GM23338 (cell line): Measurements from ENCODE around the gene C8A. TPM values are rescaled to one million over a fixed set of nuclear protein-coding genes. Genes with fewer than 3 reads are reported as not detected.

Experiments used
- ATAC-seq: fragments of 200-7000 bp; cut with Tn5 transposase; 3 replicates; pipeline ENCODE4 v1.9.1; 2020
- DNase-seq: peaks from one replicate; pipeline ENCODE4 v3.0.0-alpha.2; 2015; ENCODE audit warnings: low spot score
- H2AFZ ChIP-seq: fragments of 200-600 bp; sonication (generic); 2 replicates; pipeline ENCODE4 v1.8.0; 2016; ENCODE audit warnings: antibody characterized with exemption, mild to moderate bottlenecking, moderate library complexity
- H3F3A ChIP-seq: fragments of 200-600 bp; sonication (generic); replicated peaks from 2 replicates; pipeline ENCODE4 v1.8.0; 2017; ENCODE audit warnings: antibody characterized with exemption, mixed run types, low read depth
- H3K27ac ChIP-seq: fragments of 200-600 bp; sonication (generic); 2 replicates; pipeline ENCODE4 v1.6.1; 2016; ENCODE audit warnings: low read depth
- H3K27me3 ChIP-seq: fragments of 200-600 bp; sonication (generic); 2 replicates; pipeline ENCODE4 v1.8.0; 2016; ENCODE audit warnings: mild to moderate bottlenecking, mixed run types, moderate library complexity; ENCODE audit not compliant: insufficient read depth
- H3K36me3 ChIP-seq: fragments of 200-600 bp; sonication (generic); 2 replicates; pipeline ENCODE4 v1.8.0; 2016; ENCODE audit warnings: mild to moderate bottlenecking; ENCODE audit not compliant: insufficient read depth
- H3K4me1 ChIP-seq: fragments of 200-600 bp; sonication (generic); 2 replicates; pipeline ENCODE4 v1.8.0; 2016; ENCODE audit warnings: mild to moderate bottlenecking, moderate library complexity; ENCODE audit not compliant: insufficient read depth
- H3K4me2 ChIP-seq: fragments of 200-600 bp; sonication (generic); 2 replicates; pipeline ENCODE4 v1.7.1; 2017; ENCODE audit warnings: mixed run types
- H3K4me3 ChIP-seq: fragments of 200-600 bp; sonication (generic); 2 replicates; pipeline ENCODE4 v1.6.1; 2016; ENCODE audit warnings: mixed run types
- H3K79me2 ChIP-seq: fragments of 200-600 bp; sonication (generic); replicated peaks from 2 replicates; pipeline ENCODE4 v1.8.0; 2017; ENCODE audit warnings: mild to moderate bottlenecking; ENCODE audit not compliant: insufficient read depth
- H3K9me2 ChIP-seq: fragments of 200-600 bp; sonication (generic); 2 replicates; pipeline ENCODE4 v1.8.0; 2017; ENCODE audit not compliant: insufficient read depth
- H4K20me1 ChIP-seq: fragments of 200-600 bp; sonication (generic); replicated peaks from 2 replicates; pipeline ENCODE4 v1.8.0; 2017; ENCODE audit warnings: mild to moderate bottlenecking; ENCODE audit not compliant: insufficient read depth
- H3K27ac Mint-ChIP-seq: 2 replicates; pipeline ENCODE4 v1.8.0; 2020; ENCODE audit warnings: inconsistent platforms, mild to moderate bottlenecking, moderate library complexity, mixed read lengths
- H3K27me3 Mint-ChIP-seq: 3 replicates; pipeline ENCODE4 v1.8.0; 2022; ENCODE audit warnings: low read depth, mild to moderate bottlenecking, moderate library complexity, mixed read lengths, inconsistent platforms; ENCODE audit not compliant: insufficient read depth, poor library complexity
- H3K36me3 Mint-ChIP-seq: 3 replicates; pipeline ENCODE4 v1.8.0; 2021; ENCODE audit warnings: low read depth, mild to moderate bottlenecking, inconsistent platforms, moderate library complexity, mixed read lengths
- H3K4me1 Mint-ChIP-seq: 3 replicates; pipeline ENCODE4 v1.8.0; 2020; ENCODE audit warnings: mild to moderate bottlenecking, inconsistent platforms, mixed read lengths
- H3K4me3 Mint-ChIP-seq: 3 replicates; pipeline ENCODE4 v1.8.0; 2021; ENCODE audit warnings: moderate library complexity, mild to moderate bottlenecking, inconsistent platforms, mixed read lengths
- H3K9me3 Mint-ChIP-seq: 3 replicates; pipeline ENCODE4 v1.8.0; 2020; ENCODE audit warnings: moderate library complexity, mild to moderate bottlenecking, inconsistent platforms, mixed read lengths
- CREB1 ChIP-seq: fragments of 250-450 bp; sonication (Bioruptor Pico); IDR thresholded peaks from 2 replicates; pipeline ENCODE4 v1.5.0; 2020; ENCODE audit warnings: low read depth, mild to moderate bottlenecking, moderate library complexity
- EZH2 ChIP-seq: fragments of 200-600 bp; sonication (generic); IDR thresholded peaks from one replicate; pipeline ENCODE4 v1.8.0; 2017; ENCODE audit warnings: antibody characterized with exemption, mild to moderate bottlenecking, low read depth; ENCODE audit not compliant: unreplicated experiment
- EZH2phosphoT487 ChIP-seq: fragments of 200-600 bp; sonication (generic); IDR thresholded peaks from one replicate; pipeline ENCODE4 v1.8.1; 2018; ENCODE audit warnings: antibody characterized with exemption; ENCODE audit not compliant: unreplicated experiment
- JUNB ChIP-seq: IDR thresholded peaks from one replicate; pipeline ENCODE4 v1.6.1; 2016; ENCODE audit warnings: antibody characterized with exemption; ENCODE audit not compliant: unreplicated experiment
- NANOG ChIP-seq: IDR thresholded peaks from 2 replicates; pipeline ENCODE4 v1.6.1; 2016; ENCODE audit warnings: antibody characterized with exemption, borderline replicate concordance
- POLR2AphosphoS5 ChIP-seq: IDR thresholded peaks from 2 replicates; pipeline ENCODE4 v1.6.1; 2016; ENCODE audit warnings: antibody characterized with exemption, low read depth
- STAT1 ChIP-seq: IDR thresholded peaks from one replicate; pipeline ENCODE4 v1.6.1; 2016; ENCODE audit warnings: antibody characterized with exemption; ENCODE audit not compliant: unreplicated experiment
- ZNF114 ChIP-seq: fragments of 250-450 bp; sonication (Bioruptor Pico); IDR thresholded peaks from 2 replicates; pipeline ENCODE4 v1.5.0; 2020; ENCODE audit warnings: mild to moderate bottlenecking, moderate library complexity
- polyA plus RNA-seq: library from polyadenylated mRNA; unstranded; fragments of >200 nt; fragmentation: Nextera tagmentation; extraction: Ambion mirVana; gene quantifications from 2 replicates; pipeline ENCODE4 v1.2.1, GENCODE V29; 2016
- total RNA-seq: library from RNA; depleted of rRNA; stranded (reverse); fragments of >200 nt; shearing (Covaris generic); gene quantifications from 2 replicates; pipeline ENCODE4 v1.2.3, GENCODE V29; 2014
- TF ChIP-seq, protein P1 (sequence below), 2 experiments: fragments of 200-600 bp in 1 of 2; sonication (generic) in 1 of 2; conservative IDR thresholded peaks; 2 replicates each; pipeline versions ENCODE4 v1.5.1 to v1.6.1; 2016 to 2017; ENCODE audit warnings: antibody characterized with exemption in 2 of 2, low read depth in 2 of 2, mild to moderate bottlenecking in 2 of 2, moderate library complexity in 1 of 2
- TF ChIP-seq, protein P2 (sequence below): IDR thresholded peaks from 2 replicates; pipeline ENCODE4 v1.6.1; 2016; ENCODE audit warnings: antibody characterized with exemption
- TF ChIP-seq, protein P3 (sequence below): fragments of 250-450 bp; sonication (Bioruptor Pico); IDR thresholded peaks from 2 replicates; pipeline ENCODE4 v1.5.0; 2020; ENCODE audit warnings: mild to moderate bottlenecking, moderate library complexity

C8A gene
- total and polyA plus RNA-seq, 2 experiments from 2014 or later, result not detected

DNA sequence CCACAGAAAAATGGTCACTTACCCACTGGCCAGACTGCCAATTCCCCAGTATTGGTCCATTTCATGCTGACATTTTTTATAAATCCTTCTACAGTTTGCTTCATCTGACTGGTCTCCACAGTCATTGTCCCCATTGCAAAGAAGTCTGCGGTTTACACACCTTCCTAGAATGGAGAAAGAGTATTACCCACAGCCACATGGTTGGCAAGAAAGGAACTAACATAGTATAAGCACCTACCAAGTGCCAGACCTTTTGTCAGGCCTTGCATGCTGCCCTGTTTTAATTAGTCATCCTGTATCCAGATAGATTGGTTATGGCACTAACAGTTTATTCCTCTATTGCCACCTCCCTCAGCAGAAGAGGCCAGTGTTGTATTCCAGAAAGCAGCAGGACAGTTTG lies 100.1 kb downstream of the C8A start:
- Histone ChIP-seq H3F3A (no peaks in the 10 kb centered on the region), H3K36me3 (no peaks in the 10 kb centered on the region), H3K79me2 (no peaks in the 10 kb centered on the region), H3K4me2 (no peak overlapping the region), H3K9me2 (no peaks in the 10 kb centered on the region; the same call in 1 of the 2 replicates), H2AFZ (no peak overlapping the region), H3K4me3 (no peak overlapping the region), H3K27ac (no peak overlapping the region), H3K4me1 (no peaks in the 10 kb centered on the region), H4K20me1 (no peaks in the 10 kb centered on the region), H3K27me3 (no peaks in the 10 kb centered on the region)
- no peak overlapping the region for H3K4me3 Mint-ChIP-seq
- ATAC-seq, result no peak
- H3K27me3 Mint-ChIP-seq, result no peaks in the 10 kb centered on the region
- no peak for TF ChIP-seq POLR2AphosphoS5
- TF ChIP-seq, protein P1, sequence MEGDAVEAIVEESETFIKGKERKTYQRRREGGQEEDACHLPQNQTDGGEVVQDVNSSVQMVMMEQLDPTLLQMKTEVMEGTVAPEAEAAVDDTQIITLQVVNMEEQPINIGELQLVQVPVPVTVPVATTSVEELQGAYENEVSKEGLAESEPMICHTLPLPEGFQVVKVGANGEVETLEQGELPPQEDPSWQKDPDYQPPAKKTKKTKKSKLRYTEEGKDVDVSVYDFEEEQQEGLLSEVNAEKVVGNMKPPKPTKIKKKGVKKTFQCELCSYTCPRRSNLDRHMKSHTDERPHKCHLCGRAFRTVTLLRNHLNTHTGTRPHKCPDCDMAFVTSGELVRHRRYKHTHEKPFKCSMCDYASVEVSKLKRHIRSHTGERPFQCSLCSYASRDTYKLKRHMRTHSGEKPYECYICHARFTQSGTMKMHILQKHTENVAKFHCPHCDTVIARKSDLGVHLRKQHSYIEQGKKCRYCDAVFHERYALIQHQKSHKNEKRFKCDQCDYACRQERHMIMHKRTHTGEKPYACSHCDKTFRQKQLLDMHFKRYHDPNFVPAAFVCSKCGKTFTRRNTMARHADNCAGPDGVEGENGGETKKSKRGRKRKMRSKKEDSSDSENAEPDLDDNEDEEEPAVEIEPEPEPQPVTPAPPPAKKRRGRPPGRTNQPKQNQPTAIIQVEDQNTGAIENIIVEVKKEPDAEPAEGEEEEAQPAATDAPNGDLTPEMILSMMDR (conservative IDR thresholded peaks at IDR 0.05; ENCODE audit: low read depth in 2 of 2), result no peak
- no peak for TF ChIP-seq ZNF114 (CRISPR knock-in tag)
- TF ChIP-seq CREB1 (CRISPR knock-in tag), result no peak
- no peak for TF ChIP-seq EZH2
- no peak for TF ChIP-seq NANOG
- no peak for TF ChIP-seq EZH2phosphoT487
- TF ChIP-seq, protein P2, sequence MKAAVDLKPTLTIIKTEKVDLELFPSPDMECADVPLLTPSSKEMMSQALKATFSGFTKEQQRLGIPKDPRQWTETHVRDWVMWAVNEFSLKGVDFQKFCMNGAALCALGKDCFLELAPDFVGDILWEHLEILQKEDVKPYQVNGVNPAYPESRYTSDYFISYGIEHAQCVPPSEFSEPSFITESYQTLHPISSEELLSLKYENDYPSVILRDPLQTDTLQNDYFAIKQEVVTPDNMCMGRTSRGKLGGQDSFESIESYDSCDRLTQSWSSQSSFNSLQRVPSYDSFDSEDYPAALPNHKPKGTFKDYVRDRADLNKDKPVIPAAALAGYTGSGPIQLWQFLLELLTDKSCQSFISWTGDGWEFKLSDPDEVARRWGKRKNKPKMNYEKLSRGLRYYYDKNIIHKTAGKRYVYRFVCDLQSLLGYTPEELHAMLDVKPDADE, result no peak
- no peak for TF ChIP-seq JUNB
- no peaks in the 10 kb centered on the region for H3K36me3 Mint-ChIP-seq
- H3K27ac Mint-ChIP-seq, result no peak overlapping the region
- no peaks in the 10 kb centered on the region for H3K9me3 Mint-ChIP-seq
- H3K4me1 Mint-ChIP-seq, result no peaks in the 10 kb centered on the region
- no peak for DNase-seq

DNA sequence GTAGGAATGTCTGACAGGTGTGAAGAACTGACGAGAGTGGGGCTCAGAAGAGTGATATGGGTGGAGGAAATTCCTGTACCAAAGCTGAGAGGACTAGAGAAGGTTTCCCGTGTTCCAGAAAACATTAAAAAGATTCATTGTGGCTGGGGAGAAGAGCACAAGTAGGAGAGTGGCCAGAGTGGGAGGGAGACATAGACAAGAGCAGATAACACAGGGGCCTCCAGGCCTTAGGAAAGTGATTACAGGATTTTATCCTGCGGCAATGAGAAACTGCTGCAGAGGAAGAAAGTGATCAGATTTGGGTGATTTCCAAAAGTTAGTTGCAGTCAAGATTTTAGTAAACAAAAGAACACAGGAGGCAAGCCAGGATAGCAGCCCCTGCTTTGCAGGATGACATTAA lies 103.3 kb downstream of the C8A start:
- Histone ChIP-seq H3F3A (no peaks in the 10 kb centered on the region), H3K27ac (no peak overlapping the region), H3K36me3 (no peaks in the 10 kb centered on the region), H2AFZ (no peak overlapping the region), H3K4me3 (no peak overlapping the region), H4K20me1 (no peaks in the 10 kb centered on the region), H3K4me1 (no peaks in the 10 kb centered on the region), H3K9me2 (no peaks in the 10 kb centered on the region; the same call in 1 of the 2 replicates), H3K79me2 (no peaks in the 10 kb centered on the region), H3K4me2 (no peak overlapping the region), H3K27me3 (no peaks in the 10 kb centered on the region)
- no peak overlapping the region for H3K27ac Mint-ChIP-seq
- DNase-seq (no peak), ATAC-seq (no peak)
- H3K4me1 Mint-ChIP-seq, result no peaks in the 10 kb centered on the region
- H3K9me3 Mint-ChIP-seq, result no peaks in the 10 kb centered on the region
- H3K27me3 Mint-ChIP-seq, result peaks cover 2% of the 10 kb centered on the region
- H3K36me3 Mint-ChIP-seq, result no peaks in the 10 kb centered on the region
- H3K4me3 Mint-ChIP-seq, result no peak overlapping the region
- TF ChIP-seq, protein P3, sequence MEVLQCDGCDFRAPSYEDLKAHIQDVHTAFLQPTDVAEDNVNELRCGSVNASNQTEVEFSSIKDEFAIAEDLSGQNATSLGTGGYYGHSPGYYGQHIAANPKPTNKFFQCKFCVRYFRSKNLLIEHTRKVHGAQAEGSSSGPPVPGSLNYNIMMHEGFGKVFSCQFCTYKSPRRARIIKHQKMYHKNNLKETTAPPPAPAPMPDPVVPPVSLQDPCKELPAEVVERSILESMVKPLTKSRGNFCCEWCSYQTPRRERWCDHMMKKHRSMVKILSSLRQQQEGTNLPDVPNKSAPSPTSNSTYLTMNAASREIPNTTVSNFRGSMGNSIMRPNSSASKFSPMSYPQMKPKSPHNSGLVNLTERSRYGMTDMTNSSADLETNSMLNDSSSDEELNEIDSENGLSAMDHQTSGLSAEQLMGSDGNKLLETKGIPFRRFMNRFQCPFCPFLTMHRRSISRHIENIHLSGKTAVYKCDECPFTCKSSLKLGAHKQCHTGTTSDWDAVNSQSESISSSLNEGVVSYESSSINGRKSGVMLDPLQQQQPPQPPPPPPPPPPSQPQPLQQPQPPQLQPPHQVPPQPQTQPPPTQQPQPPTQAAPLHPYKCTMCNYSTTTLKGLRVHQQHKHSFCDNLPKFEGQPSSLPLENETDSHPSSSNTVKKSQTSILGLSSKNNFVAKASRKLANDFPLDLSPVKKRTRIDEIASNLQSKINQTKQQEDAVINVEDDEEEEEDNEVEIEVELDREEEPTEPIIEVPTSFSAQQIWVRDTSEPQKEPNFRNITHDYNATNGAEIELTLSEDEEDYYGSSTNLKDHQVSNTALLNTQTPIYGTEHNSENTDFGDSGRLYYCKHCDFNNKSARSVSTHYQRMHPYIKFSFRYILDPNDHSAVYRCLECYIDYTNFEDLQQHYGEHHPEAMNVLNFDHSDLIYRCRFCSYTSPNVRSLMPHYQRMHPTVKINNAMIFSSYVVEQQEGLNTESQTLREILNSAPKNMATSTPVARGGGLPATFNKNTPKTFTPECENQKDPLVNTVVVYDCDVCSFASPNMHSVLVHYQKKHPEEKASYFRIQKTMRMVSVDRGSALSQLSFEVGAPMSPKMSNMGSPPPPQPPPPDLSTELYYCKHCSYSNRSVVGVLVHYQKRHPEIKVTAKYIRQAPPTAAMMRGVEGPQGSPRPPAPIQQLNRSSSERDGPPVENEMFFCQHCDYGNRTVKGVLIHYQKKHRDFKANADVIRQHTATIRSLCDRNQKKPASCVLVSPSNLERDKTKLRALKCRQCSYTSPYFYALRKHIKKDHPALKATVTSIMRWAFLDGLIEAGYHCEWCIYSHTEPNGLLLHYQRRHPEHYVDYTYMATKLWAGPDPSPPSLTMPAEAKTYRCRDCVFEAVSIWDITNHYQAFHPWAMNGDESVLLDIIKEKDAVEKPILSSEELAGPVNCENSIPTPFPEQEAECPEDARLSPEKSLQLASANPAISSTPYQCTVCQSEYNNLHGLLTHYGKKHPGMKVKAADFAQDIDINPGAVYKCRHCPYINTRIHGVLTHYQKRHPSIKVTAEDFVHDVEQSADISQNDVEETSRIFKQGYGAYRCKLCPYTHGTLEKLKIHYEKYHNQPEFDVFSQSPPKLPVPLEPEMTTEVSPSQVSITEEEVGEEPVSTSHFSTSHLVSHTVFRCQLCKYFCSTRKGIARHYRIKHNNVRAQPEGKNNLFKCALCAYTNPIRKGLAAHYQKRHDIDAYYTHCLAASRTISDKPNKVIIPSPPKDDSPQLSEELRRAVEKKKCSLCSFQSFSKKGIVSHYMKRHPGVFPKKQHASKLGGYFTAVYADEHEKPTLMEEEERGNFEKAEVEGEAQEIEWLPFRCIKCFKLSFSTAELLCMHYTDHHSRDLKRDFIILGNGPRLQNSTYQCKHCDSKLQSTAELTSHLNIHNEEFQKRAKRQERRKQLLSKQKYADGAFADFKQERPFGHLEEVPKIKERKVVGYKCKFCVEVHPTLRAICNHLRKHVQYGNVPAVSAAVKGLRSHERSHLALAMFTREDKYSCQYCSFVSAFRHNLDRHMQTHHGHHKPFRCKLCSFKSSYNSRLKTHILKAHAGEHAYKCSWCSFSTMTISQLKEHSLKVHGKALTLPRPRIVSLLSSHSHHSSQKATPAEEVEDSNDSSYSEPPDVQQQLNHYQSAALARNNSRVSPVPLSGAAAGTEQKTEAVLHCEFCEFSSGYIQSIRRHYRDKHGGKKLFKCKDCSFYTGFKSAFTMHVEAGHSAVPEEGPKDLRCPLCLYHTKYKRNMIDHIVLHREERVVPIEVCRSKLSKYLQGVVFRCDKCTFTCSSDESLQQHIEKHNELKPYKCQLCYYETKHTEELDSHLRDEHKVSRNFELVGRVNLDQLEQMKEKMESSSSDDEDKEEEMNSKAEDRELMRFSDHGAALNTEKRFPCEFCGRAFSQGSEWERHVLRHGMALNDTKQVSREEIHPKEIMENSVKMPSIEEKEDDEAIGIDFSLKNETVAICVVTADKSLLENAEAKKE (CRISPR knock-in tag), result no peak
- no peak for TF ChIP-seq JUNB
- no peak for TF ChIP-seq STAT1
